Posterior vena cava (tissue), 2 donors: Measurements from ENCODE around the gene MAP2K5. TPM values are rescaled to one million over a fixed set of nuclear protein-coding genes. Genes with fewer than 3 reads are reported as not detected.

ENCODE experiments used
- DNase-seq: peaks from one replicate; pipeline ENCODE4 v3.0.0-alpha.2; 2020; ENCODE audit warnings: low spot score
- intact Hi-C, 2 donors: fragments of 100-400 bp; cut with DNase I; formaldehyde crosslinking; loops; one replicate each; pipeline versions ENCODE4 v1.14.1 to v1.14.2; 2022 to 2023
- total RNA-seq, 2 donors: library from RNA; stranded (reverse); fragmentation: NEBNext Ultra II Directional; extraction: Animal tissue kit (Norgen Biotek cat#: 25700); gene quantifications; one replicate each; pipeline ENCODE4 v1.2.1, GENCODE V29; 2021
- donor health status: DM: yes; HTN: yes; CAD: no.
- donor health status: DM: yes; HTN: yes; CAD: no.

MAP2K5 gene
- total RNA-seq, 2 donors from 2014 or later = 13.5 to 21.7 TPM

GRCh38 chr15:67738056-67738455, 195.6 kb downstream of the MAP2K5 start:
- DNase-seq = no peak
- intact Hi-C loops = no loop called here

- intact Hi-C loops = no loop called here
- no peak for DNase-seq
Observed at GRCh38 chr15:67740405-67740804, 197.9 kb downstream of the MAP2K5 start.

- intact Hi-C loops = no loop called here
- DNase-seq = no peak
Observed at GRCh38 chr15:67741308-67741707, 198.8 kb downstream of the MAP2K5 start.

- DNase-seq = no peak
- intact Hi-C loops = no loop called here
Observed at GRCh38 chr15:67743558-67743957, 201.1 kb downstream of the MAP2K5 start.

- intact Hi-C loops = no loop called here
- no peak for DNase-seq
Observed at GRCh38 chr15:67744331-67745072, 202.0 kb downstream of the MAP2K5 start.

- no peak for DNase-seq
- intact Hi-C loops = no loop called here
Observed at GRCh38 chr15:67745073-67746006, 202.8 kb downstream of the MAP2K5 start.

- intact Hi-C loops = no loop called here
- DNase-seq = no peak
Observed at GRCh38 chr15:67746022-67746421, 203.5 kb downstream of the MAP2K5 start.

GRCh38 chr15:67746450-67746849, 203.9 kb downstream of the MAP2K5 start:
- DNase-seq = no peak
- intact Hi-C loops = no loop called here

- intact Hi-C loops = no loop called here
- DNase-seq = no peak
Observed at GRCh38 chr15:67747921-67748320, 205.4 kb downstream of the MAP2K5 start.

- DNase-seq = no peak
- intact Hi-C loops = no loop called here
Observed at GRCh38 chr15:67750371-67750770, 207.9 kb downstream of the MAP2K5 start.

GRCh38 chr15:67753891-67754290, 211.4 kb downstream of the MAP2K5 start:
- intact Hi-C loops = no loop called here

GRCh38 chr15:67755264-67755663, 212.8 kb downstream of the MAP2K5 start:
- intact Hi-C loops = no loop called here

More at GRCh38 chr15:67753891-67754290, 211.4 kb downstream of the MAP2K5 start:
- no peak for DNase-seq

GRCh38 chr15:67755936-67756335, 213.4 kb downstream of the MAP2K5 start:
- intact Hi-C loops = no loop called here
- no peak for DNase-seq

More at GRCh38 chr15:67755264-67755663, 212.8 kb downstream of the MAP2K5 start:
- no peak for DNase-seq

- intact Hi-C loops = no loop called here
- DNase-seq = no peak
Observed at GRCh38 chr15:67758619-67759300, 216.3 kb downstream of the MAP2K5 start.

- DNase-seq = no peak
- intact Hi-C loops = no loop called here
Observed at GRCh38 chr15:67760901-67761300, 218.4 kb downstream of the MAP2K5 start.

- DNase-seq = no peak
- intact Hi-C loops = no loop called here
Observed at GRCh38 chr15:67761343-67761742, 218.8 kb downstream of the MAP2K5 start.

GRCh38 chr15:67762610-67763368, 220.3 kb downstream of the MAP2K5 start:
- DNase-seq = no peak
- intact Hi-C loops = no loop called here

- intact Hi-C loops = no loop called here
Observed at GRCh38 chr15:67765701-67766100, 223.2 kb downstream of the MAP2K5 start.

GRCh38 chr15:67766968-67767367, 224.5 kb downstream of the MAP2K5 start:
- no peak for DNase-seq

More at GRCh38 chr15:67765701-67766100, 223.2 kb downstream of the MAP2K5 start:
- no peak for DNase-seq

More at GRCh38 chr15:67766968-67767367, 224.5 kb downstream of the MAP2K5 start:
- intact Hi-C loops = no loop called here
